G401 (cell line): ENCODE data around the gene EPAS1. TPM values are rescaled to one million over a fixed set of nuclear protein-coding genes. Genes with fewer than 3 reads are reported as not detected.

Source experiments
- DNase-seq: peaks from one replicate; pipeline ENCODE4 v3.0.0-alpha.2; 2015; ENCODE audit warnings: low spot score
- in situ Hi-C: cut with HindIII; loops from 2 replicates; pipeline ENCODE4 v1.10.0; 2016; ENCODE audit warnings: low sequenced_read_pairs, mixed read lengths
- total RNA-seq: library from RNA; depleted of rRNA; stranded (reverse); fragments of >200 nt; shearing (Covaris generic); gene quantifications from 2 replicates; pipeline ENCODE4 v1.2.3, GENCODE V29; 2014

The EPAS1 gene
- total RNA-seq, 1 experiment from 2014 or later, result 0.03 TPM

DNA sequence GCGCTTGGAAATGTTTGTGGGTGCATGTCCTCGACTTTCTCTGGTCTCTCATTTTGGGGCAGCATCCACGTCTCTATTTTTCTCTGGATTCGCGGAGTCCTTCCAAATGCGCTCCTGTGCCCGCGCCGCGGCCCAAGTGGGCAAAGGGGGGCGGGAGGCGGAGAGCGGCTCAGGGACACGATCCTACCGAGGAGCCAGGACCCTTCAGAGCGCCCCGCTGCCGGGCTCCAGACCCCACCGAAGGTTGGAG is 990 bp downstream of the EPAS1 start:
- in situ Hi-C loops, result no loop called here
- DNase-seq, result no peak

GRCh38 chr2:46298522-46299353 is 1.5 kb downstream of the EPAS1 start:
- in situ Hi-C loops, result no loop called here
- no peak for DNase-seq

DNA sequence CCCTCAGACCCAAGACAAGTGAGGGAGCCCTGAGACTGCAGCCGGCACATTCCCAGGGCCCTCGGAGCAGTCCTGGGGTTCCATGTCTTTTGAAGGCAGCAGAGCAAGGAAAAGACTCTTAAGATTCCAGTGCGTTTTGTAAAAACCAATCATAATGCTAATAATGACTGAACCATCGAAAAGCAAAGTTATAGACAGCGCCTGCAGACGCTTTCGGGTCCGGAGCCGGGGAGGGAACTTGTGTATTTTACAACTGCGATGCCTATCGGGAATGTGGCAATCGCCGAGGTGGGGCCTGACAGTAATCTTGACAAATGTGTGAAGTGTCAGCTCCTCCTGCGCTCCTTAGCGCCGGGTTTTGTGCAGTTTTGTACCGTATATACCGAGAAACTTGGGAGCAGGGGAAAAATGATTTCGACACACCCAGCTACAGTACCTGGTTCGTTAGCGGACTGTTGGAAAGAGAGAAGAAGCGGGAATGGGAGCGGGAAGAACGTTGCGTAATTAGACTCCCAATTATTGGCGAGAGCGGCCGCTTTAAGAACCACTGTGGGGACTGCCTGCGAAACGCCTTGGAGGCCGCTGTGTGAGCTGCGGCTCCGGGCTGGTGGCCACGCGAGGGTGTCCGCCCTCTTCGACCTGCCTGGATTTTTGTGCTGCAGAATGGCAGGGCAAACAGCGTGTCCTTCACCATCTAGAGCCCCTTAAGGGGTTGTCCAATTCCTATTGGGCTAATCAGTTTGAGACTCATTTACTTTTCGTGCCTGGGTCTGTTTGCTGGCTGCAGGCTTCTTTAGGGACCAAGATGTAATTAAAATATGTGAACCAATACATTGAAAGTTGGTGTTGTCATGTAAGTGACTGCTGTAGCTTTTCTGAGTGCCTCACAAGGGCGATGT is 2.4 kb downstream of the EPAS1 start:
- in situ Hi-C loops, result no loop called here
- peak; percentile 36 for DNase-seq

DNA sequence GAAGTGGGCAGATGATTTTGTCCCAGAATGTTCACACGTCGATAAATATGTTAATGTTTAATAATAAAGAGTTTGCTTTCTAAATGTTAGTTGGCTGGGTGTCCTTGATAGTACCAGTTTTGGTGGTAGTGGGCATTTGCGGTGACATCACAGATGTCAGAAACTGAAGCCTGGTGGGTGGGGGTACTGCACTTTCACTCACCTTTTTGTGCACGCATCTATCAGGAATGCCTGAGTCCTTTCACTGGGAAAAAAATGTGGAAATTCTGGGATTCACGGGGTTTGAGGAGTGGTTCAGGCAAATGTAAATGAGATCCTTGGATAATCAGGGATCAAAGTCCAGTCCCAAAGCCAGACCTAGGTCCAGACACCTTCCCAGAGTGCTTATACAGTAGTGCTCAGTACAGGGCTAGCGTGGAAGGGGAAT is 3.2 kb downstream of the EPAS1 start:
- in situ Hi-C loops, result no loop called here
- DNase-seq, result no peak

GRCh38 chr2:46302005-46302695 is 4.9 kb downstream of the EPAS1 start:
- in situ Hi-C loops, result no loop called here
- DNase-seq, result no peak

DNA sequence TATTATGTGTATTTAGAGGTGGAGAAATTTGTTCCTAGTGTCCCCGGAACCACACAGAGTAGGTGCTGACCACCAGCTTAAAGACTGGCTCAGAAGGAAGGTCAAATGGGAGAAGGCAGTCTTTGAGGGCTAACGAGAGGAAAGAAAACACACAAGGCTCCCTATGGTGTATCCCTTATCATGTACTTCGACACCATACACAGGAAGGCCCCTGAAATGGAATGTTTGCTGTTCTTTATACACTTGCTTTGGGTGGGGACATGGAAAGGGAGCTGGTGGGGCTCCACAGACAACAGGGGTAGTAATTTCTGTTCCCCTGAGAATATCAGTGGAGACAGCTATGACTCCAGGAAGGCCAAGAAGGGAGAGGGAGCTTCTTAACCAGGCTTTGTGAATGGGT is 6.0 kb downstream of the EPAS1 start:
- DNase-seq, result no peak
- in situ Hi-C loops, result no loop called here

DNA sequence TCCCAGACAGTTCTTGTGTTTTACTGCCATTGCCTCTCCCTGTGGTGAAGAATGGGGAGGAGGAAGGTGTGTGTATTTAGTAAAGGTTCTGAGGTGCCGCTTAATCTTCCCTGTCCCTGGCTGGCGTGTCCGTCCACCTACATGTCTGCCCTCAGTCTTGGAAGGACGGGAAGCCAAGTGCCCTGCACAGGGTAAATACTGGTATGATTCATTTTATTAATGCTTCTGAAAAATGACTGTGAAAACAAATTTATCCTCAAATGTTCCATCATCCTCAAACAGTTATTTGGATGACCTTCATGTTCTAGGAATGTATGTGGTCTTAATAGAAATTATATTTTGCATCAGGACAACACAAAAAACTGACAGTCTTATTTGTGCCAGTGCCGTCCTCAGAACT is 6.6 kb downstream of the EPAS1 start:
- in situ Hi-C loops, result no loop called here
- no peak for DNase-seq

GRCh38 chr2:46304635-46305034 is 7.4 kb downstream of the EPAS1 start:
- in situ Hi-C loops, result no loop called here
- DNase-seq, result no peak

- in situ Hi-C loops, result no loop called here
- no peak for DNase-seq
Measured at GRCh38 chr2:46305187-46305586, 8.0 kb downstream of the EPAS1 start.

DNA sequence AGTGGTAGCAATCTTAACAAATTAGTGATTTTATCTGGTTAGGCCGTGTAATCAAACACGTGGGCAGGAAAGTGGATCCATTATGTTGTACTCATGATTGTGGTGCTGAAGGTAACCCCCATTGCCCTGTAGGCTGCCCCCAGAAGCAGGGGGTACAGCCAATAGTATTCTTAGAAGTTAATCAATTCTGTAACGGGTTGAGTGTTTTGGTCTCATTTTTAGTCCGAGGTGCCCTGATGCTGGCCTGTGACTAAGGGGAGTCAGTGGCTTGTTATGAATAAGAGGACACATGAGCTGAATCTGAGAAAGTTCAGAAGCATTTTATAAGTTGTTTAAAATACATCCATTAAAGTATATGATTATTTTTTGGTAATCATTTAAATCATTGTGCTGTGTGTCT is 8.6 kb downstream of the EPAS1 start:
- in situ Hi-C loops, result no loop called here
- no peak for DNase-seq

DNA sequence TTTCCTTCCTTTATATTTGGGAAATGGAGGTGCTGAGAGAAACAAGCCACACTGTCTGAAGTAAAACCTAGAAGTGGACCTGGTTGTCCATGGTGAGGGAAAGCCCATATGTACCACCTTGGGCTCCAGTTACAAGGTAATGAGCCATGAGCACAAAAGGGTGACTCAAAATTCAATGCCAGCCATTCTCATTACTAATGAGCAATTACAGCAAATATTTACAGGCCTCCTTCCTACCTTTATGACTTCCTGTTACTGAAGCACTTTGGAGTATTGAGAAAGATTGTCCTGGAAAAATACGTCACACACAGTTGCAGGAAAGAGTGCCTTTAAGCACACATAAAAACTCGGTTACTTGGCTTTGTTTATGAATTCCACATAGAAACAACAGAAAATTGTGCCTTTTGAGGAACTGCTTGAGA is 9.1 kb downstream of the EPAS1 start:
- in situ Hi-C loops, result no loop called here
- DNase-seq, result no peak

- in situ Hi-C loops, result no loop called here
- no peak for DNase-seq
Measured at GRCh38 chr2:46306988-46307655, 9.9 kb downstream of the EPAS1 start.

DNA sequence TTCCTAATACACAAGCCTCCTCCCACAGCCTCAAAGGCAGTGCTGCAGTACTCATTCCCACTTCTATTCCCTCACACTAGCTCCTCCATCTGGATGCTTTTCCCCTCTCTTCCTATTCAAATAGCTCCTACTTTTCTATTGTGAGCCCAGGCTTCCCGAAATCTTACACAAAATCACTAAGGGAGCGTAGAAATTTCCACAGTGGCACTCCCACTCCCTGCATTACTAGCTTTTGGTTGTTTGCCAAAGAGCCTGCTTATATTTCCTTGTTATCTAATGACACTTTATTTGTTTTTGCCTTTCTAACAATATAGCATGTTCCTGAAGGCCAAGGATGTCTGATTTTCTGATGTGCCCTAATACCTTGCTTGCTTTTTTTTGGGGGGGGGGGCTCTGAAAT is 10.9 kb downstream of the EPAS1 start:
- no peak for DNase-seq
- in situ Hi-C loops, result no loop called here

DNA sequence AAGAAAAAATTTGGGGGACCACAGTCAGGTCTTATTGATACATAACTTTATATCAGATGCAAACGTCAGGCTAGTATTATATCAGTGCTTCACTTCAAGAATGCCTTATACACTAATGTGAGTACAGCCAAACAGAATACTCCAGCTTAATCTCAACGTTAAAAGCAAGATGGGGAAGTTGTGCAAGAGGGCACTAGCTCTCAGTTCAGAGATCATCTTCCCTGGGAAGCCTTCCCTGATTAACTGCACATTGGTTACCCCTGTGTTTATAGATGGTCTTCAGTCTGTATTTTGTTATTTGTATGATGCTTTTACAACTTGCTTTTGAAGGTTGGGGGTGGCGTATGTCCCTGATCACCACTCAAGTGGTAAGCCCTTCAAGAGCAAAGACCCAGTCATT is 11.4 kb downstream of the EPAS1 start:
- in situ Hi-C loops, result no loop called here
- no peak for DNase-seq

DNA sequence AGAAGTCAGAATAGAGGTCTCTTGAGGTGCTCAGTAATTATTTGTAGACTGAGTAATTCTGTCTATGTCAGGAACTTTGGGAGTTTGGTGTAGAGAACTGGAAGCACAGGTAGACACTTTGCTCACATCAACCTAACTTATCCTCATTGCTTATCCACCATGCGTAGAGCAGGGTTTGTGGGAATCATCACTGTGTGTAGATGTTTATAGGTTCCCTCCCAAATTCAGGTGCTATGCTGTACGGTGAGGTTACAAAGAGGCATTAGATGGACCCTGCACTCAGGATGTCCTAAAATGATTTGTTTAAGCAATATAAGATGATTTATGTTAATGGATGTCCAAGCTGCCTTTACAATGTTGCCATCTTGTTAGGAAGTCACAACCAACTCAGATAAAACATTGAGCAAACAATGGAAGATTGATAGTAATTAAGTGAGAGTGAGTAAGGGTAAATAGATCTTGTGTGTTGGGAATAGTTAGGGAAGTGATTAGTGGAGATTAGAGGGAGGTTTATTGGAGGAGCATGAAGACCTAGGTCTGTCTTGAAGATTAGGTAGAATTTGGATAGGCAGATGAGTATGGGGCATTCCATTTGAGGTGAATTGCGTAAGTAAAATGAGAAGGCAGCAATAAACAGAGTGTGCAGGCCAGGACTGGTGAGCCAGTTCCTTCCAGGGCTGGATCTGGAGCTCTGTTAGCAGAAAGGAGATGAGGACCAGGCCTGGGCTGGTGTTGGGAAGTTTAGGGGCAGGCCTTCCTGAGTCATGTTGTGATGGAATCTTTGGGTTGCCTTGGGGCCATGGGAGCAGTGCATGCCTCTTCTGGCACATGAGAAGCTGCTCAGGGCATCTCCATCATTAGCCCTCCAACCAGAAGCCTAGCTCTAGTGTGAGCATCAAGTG is 12.1 kb downstream of the EPAS1 start:
- in situ Hi-C loops, result no loop called here
- DNase-seq, result no peak

DNA sequence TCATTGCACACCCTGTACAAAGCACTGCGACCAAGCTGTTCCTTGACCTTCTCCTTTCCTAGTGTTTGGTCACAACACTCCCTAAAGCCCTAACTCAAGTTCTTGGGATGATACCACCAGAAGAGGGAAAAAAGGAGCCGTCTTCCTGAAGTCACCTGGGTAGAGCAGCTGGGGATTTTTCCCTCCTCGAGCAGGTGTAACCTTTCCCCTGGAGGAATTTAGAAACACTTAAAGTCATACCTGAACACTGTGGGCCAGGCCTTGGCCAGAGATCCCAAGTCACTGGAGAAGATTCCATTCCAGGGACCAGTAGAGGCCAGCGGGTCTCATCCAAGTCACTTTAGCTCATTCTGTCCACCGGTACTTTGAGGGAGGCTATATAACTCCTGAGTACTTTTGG is 13.2 kb downstream of the EPAS1 start:
- in situ Hi-C loops, result no loop called here
- no peak for DNase-seq

GRCh38 chr2:46311651-46312223 is 14.5 kb downstream of the EPAS1 start:
- no peak for DNase-seq
- in situ Hi-C loops, result no loop called here

GRCh38 chr2:46313063-46313462 is 15.9 kb downstream of the EPAS1 start:
- in situ Hi-C loops, result no loop called here
- DNase-seq, result no peak
